Measurements from ENCODE around the gene POF1B. TPM values are rescaled to one million over a fixed set of nuclear protein-coding genes. Genes with fewer than 3 reads are reported as not detected.

The POF1B gene
- polyA plus RNA-seq, 1 of the 3 experiments (the other 2 are of a cell fraction): not detected

GRCh38 chrX:85378461-85378860, 1.0 kb downstream of the POF1B start (continued):
- TF ChIP-seq CHD2 (IDR thresholded peaks at IDR 0.05; ENCODE audit: low read length, partially characterized antibody): no peak
- TF ChIP-seq USF2 (IDR thresholded peaks at IDR 0.05; ENCODE audit: borderline replicate concordance, low read depth, low read length): no peak
- no peak for TF ChIP-seq MEF2A (IDR thresholded peaks at IDR 0.05; ENCODE audit: borderline replicate concordance, low read depth)
- no peak for TF ChIP-seq TCF12 (IDR thresholded peaks at IDR 0.05)
- no peak for TF ChIP-seq ELF1 (IDR thresholded peaks at IDR 0.05)
- TF ChIP-seq NRF1 (IDR thresholded peaks at IDR 0.05; ENCODE audit: low read depth, low read length): no peak
- TF ChIP-seq IRF3 (IDR thresholded peaks at IDR 0.05; ENCODE audit: low read depth, low read length): no peak
- TF ChIP-seq, protein P1, sequence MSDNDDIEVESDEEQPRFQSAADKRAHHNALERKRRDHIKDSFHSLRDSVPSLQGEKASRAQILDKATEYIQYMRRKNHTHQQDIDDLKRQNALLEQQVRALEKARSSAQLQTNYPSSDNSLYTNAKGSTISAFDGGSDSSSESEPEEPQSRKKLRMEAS (IDR thresholded peaks at IDR 0.05; ENCODE audit: low read depth): no peak
- TF ChIP-seq CTCF (IDR thresholded peaks at IDR 0.05): no peak
- TF ChIP-seq, protein P2, sequence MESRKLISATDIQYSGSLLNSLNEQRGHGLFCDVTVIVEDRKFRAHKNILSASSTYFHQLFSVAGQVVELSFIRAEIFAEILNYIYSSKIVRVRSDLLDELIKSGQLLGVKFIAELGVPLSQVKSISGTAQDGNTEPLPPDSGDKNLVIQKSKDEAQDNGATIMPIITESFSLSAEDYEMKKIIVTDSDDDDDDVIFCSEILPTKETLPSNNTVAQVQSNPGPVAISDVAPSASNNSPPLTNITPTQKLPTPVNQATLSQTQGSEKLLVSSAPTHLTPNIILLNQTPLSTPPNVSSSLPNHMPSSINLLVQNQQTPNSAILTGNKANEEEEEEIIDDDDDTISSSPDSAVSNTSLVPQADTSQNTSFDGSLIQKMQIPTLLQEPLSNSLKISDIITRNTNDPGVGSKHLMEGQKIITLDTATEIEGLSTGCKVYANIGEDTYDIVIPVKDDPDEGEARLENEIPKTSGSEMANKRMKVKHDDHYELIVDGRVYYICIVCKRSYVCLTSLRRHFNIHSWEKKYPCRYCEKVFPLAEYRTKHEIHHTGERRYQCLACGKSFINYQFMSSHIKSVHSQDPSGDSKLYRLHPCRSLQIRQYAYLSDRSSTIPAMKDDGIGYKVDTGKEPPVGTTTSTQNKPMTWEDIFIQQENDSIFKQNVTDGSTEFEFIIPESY (IDR thresholded peaks at IDR 0.05; ENCODE audit: borderline replicate concordance, low read depth): no peak

- Histone ChIP-seq H3K9ac (no peak overlapping the region), H4K20me1 (ENCODE audit: insufficient read depth) (no peaks in the 10 kb centered on the region), H3K79me2 (ENCODE audit: insufficient read depth) (no peaks in the 10 kb centered on the region), H2AFZ (ENCODE audit: low read depth) (no peak overlapping the region), H3K27me3 (ENCODE audit: insufficient read depth) (no peaks in the 10 kb centered on the region; the same call in 1 of the 2 replicates), H3K9me2 (no peaks in the 10 kb centered on the region), H3K27ac (ENCODE audit: low read depth in 2 of 2, low read length in 1 of 2) (peak overlapping the region in 1 of 2 experiments; percentile 43; a peak in 1 of 4 replicates), H3F3A (replicated peaks; ENCODE audit: insufficient read depth) (no peaks in the 10 kb centered on the region), H3K4me2 (no peak overlapping the region), H3K4me3 (ENCODE audit: low read depth in 2 of 2, low read length in 1 of 2) (no peak overlapping the region), H3K36me3 (replicated peaks in 1 of 2; ENCODE audit: control insufficient read depth in 1 of 2, insufficient read depth in 2 of 2, low read length in 1 of 2) (no peaks in the 10 kb centered on the region), H3K9me3 (no peaks in the 10 kb centered on the region), H3K4me1 (ENCODE audit: control insufficient read depth in 1 of 2, insufficient read depth in 2 of 2, low read depth in 1 of 2, low read length in 1 of 2) (no peaks in the 10 kb centered on the region)
- peak; percentile 30 for DNase-seq
- ChIA-PET POLR2A (no interaction called here), CTCF (no interaction called here)
- no peak for TF ChIP-seq FOXJ3 (CRISPR knock-in tag; IDR thresholded peaks at IDR 0.05)
- no peak for TF ChIP-seq FOSL2 (IDR thresholded peaks at IDR 0.05; ENCODE audit: borderline replicate concordance, low read depth)
- TF ChIP-seq EP300 (IDR thresholded peaks at IDR 0.05; ENCODE audit: borderline replicate concordance in 1 of 2, low read depth in 1 of 2, low read length in 1 of 2): peak in 1 of 2 experiments; percentile 46; a peak in 1 of 4 replicates
- no peak for TF ChIP-seq NFIC (IDR thresholded peaks at IDR 0.05; ENCODE audit: borderline replicate concordance)
- no peak for TF ChIP-seq CHD2 (IDR thresholded peaks at IDR 0.05; ENCODE audit: low read length, partially characterized antibody)
- peak; percentile 57 for TF ChIP-seq GATA2 (CRISPR knock-in tag; IDR thresholded peaks at IDR 0.05)
- no peak for TF ChIP-seq TAF1 (IDR thresholded peaks at IDR 0.05; ENCODE audit: borderline replicate concordance, low read depth, low read length)
- 2% methylated on average over 5 of the region's 5 CpGs for WGBS (ENCODE audit: low lambda C conversion rate)
Measured at GRCh38 chrX:85375333-85375738, 4.1 kb downstream of the POF1B start.
